ENCODE results near the gene PIGU.

DNA sequence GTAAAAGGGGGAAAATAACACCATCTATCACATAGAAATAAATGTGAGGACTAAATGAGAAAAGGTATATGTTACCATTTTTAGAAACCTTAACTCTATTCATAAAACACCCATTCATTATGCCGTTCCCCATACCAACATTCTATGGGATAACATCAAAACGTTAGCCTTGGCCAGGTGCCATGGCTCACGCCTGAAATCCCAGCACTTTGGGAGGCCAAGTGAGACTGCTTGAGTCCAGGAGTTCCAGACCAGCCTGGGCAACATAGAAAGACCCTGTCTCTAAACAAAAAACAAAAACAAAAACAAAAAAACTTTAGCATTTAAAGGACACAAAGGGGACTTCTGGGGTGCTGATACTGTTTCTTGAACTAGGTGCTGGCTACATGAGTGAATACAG lies 1.3 kb downstream of the PIGU start:
- TF ChIP-seq, protein P1, sequence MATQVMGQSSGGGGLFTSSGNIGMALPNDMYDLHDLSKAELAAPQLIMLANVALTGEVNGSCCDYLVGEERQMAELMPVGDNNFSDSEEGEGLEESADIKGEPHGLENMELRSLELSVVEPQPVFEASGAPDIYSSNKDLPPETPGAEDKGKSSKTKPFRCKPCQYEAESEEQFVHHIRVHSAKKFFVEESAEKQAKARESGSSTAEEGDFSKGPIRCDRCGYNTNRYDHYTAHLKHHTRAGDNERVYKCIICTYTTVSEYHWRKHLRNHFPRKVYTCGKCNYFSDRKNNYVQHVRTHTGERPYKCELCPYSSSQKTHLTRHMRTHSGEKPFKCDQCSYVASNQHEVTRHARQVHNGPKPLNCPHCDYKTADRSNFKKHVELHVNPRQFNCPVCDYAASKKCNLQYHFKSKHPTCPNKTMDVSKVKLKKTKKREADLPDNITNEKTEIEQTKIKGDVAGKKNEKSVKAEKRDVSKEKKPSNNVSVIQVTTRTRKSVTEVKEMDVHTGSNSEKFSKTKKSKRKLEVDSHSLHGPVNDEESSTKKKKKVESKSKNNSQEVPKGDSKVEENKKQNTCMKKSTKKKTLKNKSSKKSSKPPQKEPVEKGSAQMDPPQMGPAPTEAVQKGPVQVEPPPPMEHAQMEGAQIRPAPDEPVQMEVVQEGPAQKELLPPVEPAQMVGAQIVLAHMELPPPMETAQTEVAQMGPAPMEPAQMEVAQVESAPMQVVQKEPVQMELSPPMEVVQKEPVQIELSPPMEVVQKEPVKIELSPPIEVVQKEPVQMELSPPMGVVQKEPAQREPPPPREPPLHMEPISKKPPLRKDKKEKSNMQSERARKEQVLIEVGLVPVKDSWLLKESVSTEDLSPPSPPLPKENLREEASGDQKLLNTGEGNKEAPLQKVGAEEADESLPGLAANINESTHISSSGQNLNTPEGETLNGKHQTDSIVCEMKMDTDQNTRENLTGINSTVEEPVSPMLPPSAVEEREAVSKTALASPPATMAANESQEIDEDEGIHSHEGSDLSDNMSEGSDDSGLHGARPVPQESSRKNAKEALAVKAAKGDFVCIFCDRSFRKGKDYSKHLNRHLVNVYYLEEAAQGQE (IDR thresholded peaks at IDR 0.05; ENCODE audit: insufficient replicate concordance, low read depth), result no peak
- TF ChIP-seq POLR2AphosphoS5 (IDR thresholded peaks at IDR 0.05; ENCODE audit: low read depth), result no peak

All from HL-60 (cell line).